PFSK-1 (cell line): Measurements from ENCODE around the gene KDM2B.

Experiments used
- POLR2AphosphoS5 ChIP-seq: IDR thresholded peaks from 2 replicates; pipeline ENCODE4 v1.6.1; 2012; ENCODE audit warnings: low read depth, mild to moderate bottlenecking, control low read depth, low read length, moderate library complexity
- REST ChIP-seq, 2 experiments: IDR thresholded peaks; 2 replicates each; pipeline versions ENCODE4 v1.6.1 to v1.8.0; 2011 to 2012; ENCODE audit warnings: low read depth in 2 of 2, low read length in 2 of 2, control low read depth in 1 of 2, inconsistent platforms in 1 of 2, mild to moderate bottlenecking in 1 of 2, moderate library complexity in 1 of 2; ENCODE audit not compliant: insufficient read depth in 1 of 2

- TF ChIP-seq POLR2AphosphoS5 (no peak), REST (IDR thresholded peaks at IDR 0.05; ENCODE audit: insufficient read depth in 1 of 2, low read depth in 2 of 2, low read length in 2 of 2) (no peak)
Observed at GRCh38 chr12:121501946-121502345, 78.9 kb downstream of the KDM2B start.
